Aorta (tissue), 5 donors: ENCODE measurements around the gene SEC63. TPM values are rescaled to one million over a fixed set of nuclear protein-coding genes. Genes with fewer than 3 reads are reported as not detected.

ENCODE experiments used
- ATAC-seq: fragments of 200-7000 bp; cut with Tn5 transposase; one replicate; pipeline ENCODE4 v1.9.1; 2022; ENCODE audit warnings: moderate library complexity; ENCODE audit not compliant: low FRiP score
- DNase-seq, 2 donors: peaks; one replicate each; pipeline ENCODE4 v3.0.0-alpha.2; 2020
- H3K27ac ChIP-seq, 2 donors: one replicate each; pipeline ENCODE4 v1.5.1; 2013; ENCODE audit warnings: low read length in 2 of 2, mild to moderate bottlenecking in 2 of 2, moderate library complexity in 2 of 2, control low read depth in 1 of 2, inconsistent platforms in 1 of 2, low read depth in 1 of 2
- H3K27me3 ChIP-seq, 2 donors: one replicate each; pipeline ENCODE4 v1.6.1; 2013; ENCODE audit warnings: control low read depth in 1 of 2, low read length in 1 of 2, mild to moderate bottlenecking in 1 of 2, moderate library complexity in 1 of 2; ENCODE audit not compliant: insufficient read depth in 2 of 2, control insufficient read depth in 1 of 2
- H3K36me3 ChIP-seq, 2 donors: one replicate each; pipeline ENCODE4 v1.6.1; 2013; ENCODE audit warnings: control low read depth in 1 of 2, low read length in 1 of 2, mild to moderate bottlenecking in 1 of 2; ENCODE audit not compliant: insufficient read depth in 2 of 2, control insufficient read depth in 1 of 2
- H3K4me1 ChIP-seq, 2 donors: one replicate each; pipeline ENCODE4 v1.6.1; 2013; ENCODE audit warnings: low read length in 2 of 2, control low read depth in 1 of 2, mild to moderate bottlenecking in 1 of 2, moderate library complexity in 1 of 2; ENCODE audit not compliant: insufficient read depth in 2 of 2, control insufficient read depth in 1 of 2
- H3K4me3 ChIP-seq, 2 donors: one replicate each; pipeline ENCODE4 v1.5.1; 2013; ENCODE audit warnings: low read length in 2 of 2, control low read depth in 1 of 2, mild to moderate bottlenecking in 1 of 2
- H3K9me3 ChIP-seq: one replicate; pipeline ENCODE4 v1.6.1; 2013; ENCODE audit warnings: mild to moderate bottlenecking, low read length; ENCODE audit not compliant: control insufficient read depth
- WGBS, 2 donors: extraction: QIAGEN DNeasy Blood & Tissue Kit; methylation state at CpG; one replicate each; pipeline ENCODE4 v1.1.7; 2013; 5-methylcytosine and 5-hydroxymethylcytosine counted together
- intact Hi-C, 2 donors: fragments of 100-400 bp; cut with DNase I; formaldehyde crosslinking; loops; one replicate each; pipeline versions ENCODE4 v1.14.2 to v1.15.0; 2022
- polyA plus RNA-seq, 2 donors: library from polyadenylated mRNA; stranded (reverse); fragments of 200-250 nt; gene quantifications; one replicate each; pipeline ENCODE4 v1.2.3, GENCODE V29; 2013
- total RNA-seq, 2 donors: library from RNA; stranded (reverse); fragmentation: NEBNext Ultra II Directional; extraction: Animal tissue kit (Norgen Biotek cat#: 25700); gene quantifications; one replicate each; pipeline ENCODE4 v1.2.1, GENCODE V29; 2021
- donor health status: healthy with polysubstance abuse.
- donor health status: Bipolar disorder and iron deficiency.
- donor health status: DM: no; HTN: no; CAD: no.
- donor health status: DM: no; HTN: no; CAD: no.
- donor health status: DM: yes; HTN: yes; CAD: no.

The SEC63 gene
- total and polyA plus RNA-seq, 4 donors = 23.9 to 114 (median 80.4) TPM

GRCh38 chr6:107846262-107846795, 111.7 kb downstream of the SEC63 start:
- DNase-seq (no peak), ATAC-seq (no peak)
- Histone ChIP-seq H3K27ac (no peak overlapping the region), H3K4me3 (no peak overlapping the region), H3K36me3 (no peaks in the 10 kb centered on the region), H3K9me3 (no peaks in the 10 kb centered on the region), H3K27me3 (no peaks in the 10 kb centered on the region), H3K4me1 (no peaks in the 10 kb centered on the region)
- 46 to 47% methylated on average over 4 of the region's 4 CpGs for WGBS, 2 donors
- intact Hi-C loops = loop anchor here in 1 of 2 donors (10.0 kb wide), 1 partner anchor 172 kb away; no protein-coding TSS in a partner anchor

- WGBS, 2 donors = 93 to 94% methylated on average over 7 of the region's 7 CpGs
- intact Hi-C loops = loop anchor here in 1 of 2 donors (10.0 kb wide), 1 partner anchor 171 kb away; no protein-coding TSS in a partner anchor
- no peak for DNase-seq
- Histone ChIP-seq H3K4me1 (no peaks in the 10 kb centered on the region), H3K36me3 (no peaks in the 10 kb centered on the region), H3K9me3 (no peaks in the 10 kb centered on the region), H3K27ac (no peak overlapping the region), H3K4me3 (no peak overlapping the region), H3K27me3 (no peaks in the 10 kb centered on the region)
- no peak for ATAC-seq
Observed at GRCh38 chr6:107845777-107846176, 112.2 kb downstream of the SEC63 start.

GRCh38 chr6:107843400-107843799, 114.6 kb downstream of the SEC63 start:
- Histone ChIP-seq H3K4me1 (no peaks in the 10 kb centered on the region), H3K4me3 (no peak overlapping the region), H3K27ac (no peak overlapping the region), H3K27me3 (no peaks in the 10 kb centered on the region), H3K36me3 (no peaks in the 10 kb centered on the region), H3K9me3 (no peaks in the 10 kb centered on the region)
- WGBS, 2 donors = 59 to 65% methylated on average over 4 of the region's 4 CpGs
- no peak for ATAC-seq
- intact Hi-C loops = loop anchor here in 1 of 2 donors (10.0 kb wide), 1 partner anchor 169 kb away; no protein-coding TSS in a partner anchor
- no peak for DNase-seq

GRCh38 chr6:107841275-107841670, 116.7 kb downstream of the SEC63 start:
- no peaks in the 10 kb centered on the region for H3K27me3 ChIP-seq
- intact Hi-C loops = loop anchor here in 1 of 2 donors (10.0 kb wide), 1 partner anchor 166 kb away; no protein-coding TSS in a partner anchor
- H3K27ac ChIP-seq = no peak overlapping the region
- no peaks in the 10 kb centered on the region for H3K9me3 ChIP-seq
- no peaks in the 10 kb centered on the region for H3K36me3 ChIP-seq
- DNase-seq (no peak), ATAC-seq (no peak)
- H3K4me3 ChIP-seq = no peak overlapping the region
- WGBS, 2 donors = 45 to 47% methylated on average over 5 of the region's 5 CpGs
- no peaks in the 10 kb centered on the region for H3K4me1 ChIP-seq

- 75 to 76% methylated on average over 3 of the region's 3 CpGs for WGBS, 2 donors
- Histone ChIP-seq H3K4me1 (no peaks in the 10 kb centered on the region), H3K4me3 (no peak overlapping the region), H3K27me3 (no peaks in the 10 kb centered on the region), H3K27ac (no peak overlapping the region), H3K9me3 (no peaks in the 10 kb centered on the region), H3K36me3 (no peaks in the 10 kb centered on the region)
- DNase-seq = no peak
- intact Hi-C loops = loop anchor here in 1 of 2 donors (10.0 kb wide), 1 partner anchor 166 kb away; no protein-coding TSS in a partner anchor
- ATAC-seq = no peak
Observed at GRCh38 chr6:107840636-107841274, 117.3 kb downstream of the SEC63 start.

GRCh38 chr6:107833136-107833535, 124.9 kb downstream of the SEC63 start:
- H3K9me3 ChIP-seq = no peaks in the 10 kb centered on the region
- H3K4me3 ChIP-seq = no peak overlapping the region
- ATAC-seq (no peak), DNase-seq (no peak)
- intact Hi-C loops = no loop called here
- no peaks in the 10 kb centered on the region for H3K27me3 ChIP-seq
- WGBS, 2 donors = 90% methylated on average over 7 of the region's 7 CpGs
- no peaks in the 10 kb centered on the region for H3K4me1 ChIP-seq
- H3K36me3 ChIP-seq = no peaks in the 10 kb centered on the region
- no peak overlapping the region for H3K27ac ChIP-seq

GRCh38 chr6:107832151-107833056, 125.6 kb downstream of the SEC63 start:
- Histone ChIP-seq H3K9me3 (no peaks in the 10 kb centered on the region), H3K27me3 (no peaks in the 10 kb centered on the region), H3K36me3 (no peaks in the 10 kb centered on the region), H3K4me3 (no peak overlapping the region), H3K4me1 (no peaks in the 10 kb centered on the region), H3K27ac (no peak overlapping the region)
- 85 to 92% methylated on average over 10 of the region's 10 CpGs for WGBS, 2 donors
- intact Hi-C loops = no loop called here
- DNase-seq (no peak), ATAC-seq (no peak)

GRCh38 chr6:107830060-107830459, 127.9 kb downstream of the SEC63 start:
- Histone ChIP-seq H3K27ac (no peak overlapping the region), H3K4me3 (no peak overlapping the region), H3K36me3 (no peaks in the 10 kb centered on the region), H3K9me3 (no peaks in the 10 kb centered on the region), H3K27me3 (no peaks in the 10 kb centered on the region), H3K4me1 (no peaks in the 10 kb centered on the region)
- intact Hi-C loops = no loop called here
- ATAC-seq (no peak), DNase-seq (no peak)
- WGBS, 2 donors = 59 to 60% methylated on average over 2 of the region's 2 CpGs
